ENCODE data around the gene CACNA2D2.

Gene CACNA2D2

GRCh38 chr3:50495609-50496423 is 7.6 kb downstream of the CACNA2D2 start:
- no peak for DNase-seq (ENCODE audit: low read depth)

GRCh38 chr3:50494126-50494525 is 9.3 kb downstream of the CACNA2D2 start:
- DNase-seq (ENCODE audit: low read depth), result no peak

- no peak for DNase-seq (ENCODE audit: low read depth)
These were observed 9.8 kb downstream of the CACNA2D2 start for GRCh38 chr3:50493623-50494022.

- no peak for DNase-seq (ENCODE audit: low read depth)
These were observed 10.3 kb downstream of the CACNA2D2 start for GRCh38 chr3:50493086-50493485.

- no peak for DNase-seq (ENCODE audit: low read depth)
These were observed 12.4 kb downstream of the CACNA2D2 start for GRCh38 chr3:50491023-50491422.

- DNase-seq (ENCODE audit: low read depth), result no peak
These were observed 13.0 kb downstream of the CACNA2D2 start for GRCh38 chr3:50490424-50490823.

GRCh38 chr3:50487181-50487580 is 16.3 kb downstream of the CACNA2D2 start:
- DNase-seq (ENCODE audit: low read depth), result no peak

- DNase-seq (ENCODE audit: low read depth), result no peak
These were observed 17.1 kb downstream of the CACNA2D2 start for GRCh38 chr3:50486219-50486888.

GRCh38 chr3:50484722-50485121 is 18.7 kb downstream of the CACNA2D2 start:
- DNase-seq (ENCODE audit: low read depth), result no peak

GRCh38 chr3:50483374-50483773 is 20.1 kb downstream of the CACNA2D2 start:
- DNase-seq (ENCODE audit: low read depth), result no peak

GRCh38 chr3:50481992-50482391 is 21.4 kb downstream of the CACNA2D2 start:
- no peak for DNase-seq (ENCODE audit: low read depth)

GRCh38 chr3:50480471-50480870 is 23.0 kb downstream of the CACNA2D2 start:
- DNase-seq (ENCODE audit: low read depth), result no peak

- DNase-seq (ENCODE audit: low read depth), result no peak
These were observed 23.9 kb downstream of the CACNA2D2 start for GRCh38 chr3:50479523-50479922.

GRCh38 chr3:50478671-50479260 is 24.7 kb downstream of the CACNA2D2 start:
- DNase-seq (ENCODE audit: low read depth), result no peak

GRCh38 chr3:50478051-50478450 is 25.4 kb downstream of the CACNA2D2 start:
- no peak for DNase-seq (ENCODE audit: low read depth)

- no peak for DNase-seq (ENCODE audit: low read depth)
These were observed 28.1 kb downstream of the CACNA2D2 start for GRCh38 chr3:50475348-50475747.

- DNase-seq (ENCODE audit: low read depth), result no peak
These were observed 28.7 kb downstream of the CACNA2D2 start for GRCh38 chr3:50474717-50475116.

- DNase-seq (ENCODE audit: low read depth), result no peak
These were observed 29.7 kb downstream of the CACNA2D2 start for GRCh38 chr3:50473768-50474167.

GRCh38 chr3:50472958-50473357 is 30.5 kb downstream of the CACNA2D2 start:
- DNase-seq (ENCODE audit: low read depth), result no peak

- DNase-seq (ENCODE audit: low read depth), result no peak
These were observed 32.8 kb downstream of the CACNA2D2 start for GRCh38 chr3:50470658-50471057.

- DNase-seq (ENCODE audit: low read depth), result no peak
These were observed 35.5 kb downstream of the CACNA2D2 start for GRCh38 chr3:50467919-50468318.

- DNase-seq (ENCODE audit: low read depth), result no peak
These were observed 37.3 kb downstream of the CACNA2D2 start for GRCh38 chr3:50466177-50466576.

GRCh38 chr3:50464569-50464968 is 38.9 kb downstream of the CACNA2D2 start:
- no peak for DNase-seq (ENCODE audit: low read depth)
